Measurements from ENCODE around the gene BCL11A. TPM values are rescaled to one million over a fixed set of nuclear protein-coding genes. Genes with fewer than 3 reads are reported as not detected.

Gene BCL11A
- total RNA-seq, 2 experiments from 2014 or later: not detected

DNA sequence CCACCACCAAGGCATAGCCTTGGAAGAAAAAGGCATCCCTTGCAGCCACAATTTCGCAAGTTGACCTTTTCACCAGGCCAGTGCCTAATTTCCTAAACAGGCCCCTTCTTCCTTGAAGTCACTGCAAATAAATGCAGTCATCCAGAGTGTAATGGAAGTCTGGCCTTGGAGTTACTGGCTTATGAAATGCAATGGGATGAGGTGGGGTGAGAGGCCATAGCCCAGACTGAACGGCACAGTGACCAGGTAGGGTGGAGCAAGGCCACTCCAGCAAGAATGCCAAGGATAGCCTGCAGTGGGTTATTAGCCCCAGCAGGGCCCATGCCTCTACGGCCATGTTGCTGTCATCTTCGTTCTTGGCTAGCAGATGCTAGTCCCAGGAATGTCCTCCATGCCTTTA is 68.4 kb downstream of the BCL11A start:
- Mint-ChIP-seq H3K27ac (no peak overlapping the region), H3K4me1 (no peaks in the 10 kb centered on the region), H3K27me3 (peaks cover 35% of the 10 kb centered on the region), H3K4me3 (no peak overlapping the region), H3K36me3 (no peaks in the 10 kb centered on the region), H3K9me3 (ENCODE audit: low read depth) (no peaks in the 10 kb centered on the region)
- DNase-seq (no peak), ATAC-seq (no peak)
- CTCF ChIA-PET: no interaction called here

DNA sequence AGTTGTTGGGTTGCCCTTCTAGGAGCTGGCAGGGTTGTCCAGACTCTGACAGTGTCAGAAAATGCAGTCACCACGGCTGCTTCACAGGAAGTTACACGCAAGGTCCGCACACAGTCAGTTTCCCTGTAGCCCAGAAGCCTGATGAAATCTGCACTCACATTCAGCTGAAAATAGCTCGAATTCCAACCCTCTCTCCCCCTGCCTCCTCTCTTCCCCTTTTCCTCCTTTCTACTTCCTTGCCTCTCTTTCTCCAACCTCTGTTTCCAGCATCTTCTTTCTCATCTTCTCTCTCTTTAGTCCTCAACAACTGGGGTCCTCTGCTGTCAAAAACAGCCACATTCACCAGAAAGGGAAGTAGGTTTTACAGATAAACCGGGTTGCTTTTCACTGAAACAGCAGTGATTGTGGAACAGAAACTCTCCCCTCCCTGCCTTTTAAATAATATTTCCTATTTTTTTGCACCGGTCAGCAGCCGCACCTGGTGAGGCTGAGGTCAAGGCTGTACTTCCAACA is 69.3 kb downstream of the BCL11A start:
- no peak for ATAC-seq
- CTCF ChIA-PET: no interaction called here
- Mint-ChIP-seq H3K27me3 (peaks cover 35% of the 10 kb centered on the region), H3K27ac (no peak overlapping the region), H3K36me3 (no peaks in the 10 kb centered on the region), H3K9me3 (ENCODE audit: low read depth) (no peaks in the 10 kb centered on the region), H3K4me3 (no peak overlapping the region), H3K4me1 (no peaks in the 10 kb centered on the region)
- DNase-seq: no peak

DNA sequence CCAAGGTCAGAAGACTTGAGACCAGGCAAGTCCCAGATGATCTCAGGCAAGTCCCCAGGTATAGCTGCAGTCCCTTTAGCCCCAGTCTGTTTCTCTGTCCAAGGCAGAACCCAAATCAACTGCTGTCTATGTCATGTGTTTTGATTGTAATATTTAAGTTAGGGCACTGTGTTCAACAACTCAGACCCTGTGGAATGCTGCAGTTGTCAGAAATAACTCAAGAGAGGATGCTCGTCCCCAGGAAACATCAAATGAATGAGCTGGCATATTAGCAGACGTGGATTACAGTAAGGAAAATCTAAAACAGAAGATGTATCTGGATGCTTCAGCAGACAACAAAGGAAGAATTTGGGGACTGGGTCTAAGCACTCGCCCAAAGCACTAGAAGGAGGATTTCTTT is 70.1 kb downstream of the BCL11A start:
- Mint-ChIP-seq H3K27ac (no peak overlapping the region), H3K27me3 (peaks cover 35% of the 10 kb centered on the region), H3K36me3 (no peaks in the 10 kb centered on the region), H3K4me3 (no peak overlapping the region), H3K4me1 (no peaks in the 10 kb centered on the region), H3K9me3 (ENCODE audit: low read depth) (no peaks in the 10 kb centered on the region)
- DNase-seq: no peak
- ATAC-seq: no peak
- CTCF ChIA-PET: no interaction called here

DNA sequence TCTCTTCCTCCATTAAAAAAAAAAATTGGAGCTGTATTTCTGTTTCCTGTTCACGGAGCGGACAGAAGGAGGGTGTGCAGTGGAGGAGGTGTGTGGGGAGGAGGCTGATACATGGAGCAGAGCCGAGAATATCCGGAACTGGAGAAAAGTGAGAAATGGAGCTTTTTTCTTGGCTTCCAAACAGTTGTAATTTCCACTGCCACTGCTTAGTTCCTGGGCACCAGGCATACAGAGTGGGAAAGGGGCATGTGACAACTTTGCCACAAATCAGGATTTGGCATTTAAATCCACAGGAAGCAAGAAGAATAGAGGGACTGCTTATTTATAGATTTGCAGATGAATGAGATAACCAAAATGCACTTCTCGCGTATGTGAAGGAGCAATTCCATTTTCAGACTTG is 71.2 kb downstream of the BCL11A start:
- Mint-ChIP-seq H3K4me1 (no peaks in the 10 kb centered on the region), H3K27ac (no peak overlapping the region), H3K27me3 (peaks cover 32% of the 10 kb centered on the region), H3K9me3 (ENCODE audit: low read depth) (no peaks in the 10 kb centered on the region), H3K4me3 (no peak overlapping the region), H3K36me3 (no peaks in the 10 kb centered on the region)
- ATAC-seq (no peak), DNase-seq (no peak)
- CTCF ChIA-PET: no interaction called here

DNA sequence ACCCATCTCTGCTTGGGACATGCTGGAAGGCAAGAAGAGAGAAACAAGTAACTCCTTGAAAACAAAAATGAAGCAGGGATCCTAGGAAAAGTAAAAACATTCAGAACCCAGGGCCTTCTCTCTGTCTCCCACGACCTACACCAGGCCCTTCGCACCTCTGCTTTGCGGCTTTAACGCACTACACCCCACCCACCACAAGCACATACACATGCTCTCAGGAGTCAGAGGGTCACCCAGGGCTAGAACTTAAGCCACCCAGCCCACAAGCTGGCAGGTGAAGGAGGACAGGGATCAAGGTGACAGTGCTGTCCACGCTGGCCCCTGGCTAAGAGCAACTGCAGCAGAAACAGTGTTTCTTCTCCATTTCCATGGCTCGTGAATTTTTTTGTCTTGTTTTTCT is 72.2 kb downstream of the BCL11A start:
- Mint-ChIP-seq H3K4me1 (no peaks in the 10 kb centered on the region), H3K4me3 (no peak overlapping the region), H3K36me3 (no peaks in the 10 kb centered on the region), H3K27me3 (peaks cover 32% of the 10 kb centered on the region), H3K27ac (no peak overlapping the region), H3K9me3 (ENCODE audit: low read depth) (no peaks in the 10 kb centered on the region)
- ATAC-seq (no peak), DNase-seq (no peak)
- CTCF ChIA-PET: no interaction called here

DNA sequence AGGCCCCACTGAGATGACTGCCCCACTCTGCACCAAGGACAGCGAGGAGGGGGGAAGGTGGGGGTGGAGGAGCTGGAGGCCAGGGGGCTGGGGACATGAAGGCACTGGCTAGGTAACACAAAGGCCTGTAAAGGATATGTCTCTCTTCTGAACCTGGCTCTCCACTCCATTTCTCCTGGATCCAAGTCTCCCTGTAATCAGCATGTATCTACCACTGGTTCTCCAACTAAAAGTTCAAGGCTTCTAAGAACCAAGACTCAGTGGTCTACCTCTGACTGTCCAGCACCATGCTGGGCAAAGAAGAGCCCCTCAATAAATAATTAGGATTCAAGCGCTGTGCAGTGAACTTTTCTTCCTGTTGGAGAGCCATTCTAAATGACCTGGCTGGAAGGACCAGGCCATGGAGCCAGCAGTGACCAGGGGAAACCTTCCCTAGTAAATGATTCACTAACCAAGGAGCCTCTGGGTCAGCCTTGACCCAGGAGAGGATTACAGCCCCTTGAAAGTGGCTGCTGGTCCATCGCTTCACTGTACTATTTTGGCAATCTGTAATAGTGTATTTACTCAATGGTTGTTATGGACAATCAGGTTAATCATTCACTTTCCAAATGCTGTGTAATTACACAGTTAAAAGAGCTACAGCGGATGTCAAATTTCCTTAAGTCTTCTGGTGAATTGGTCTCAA is 73.2 kb downstream of the BCL11A start:
- H3K4me1 Mint-ChIP-seq: no peaks in the 10 kb centered on the region
- no peaks in the 10 kb centered on the region for H3K9me3 Mint-ChIP-seq (ENCODE audit: low read depth)
- H3K36me3 Mint-ChIP-seq: no peaks in the 10 kb centered on the region
- H3K4me3 Mint-ChIP-seq: no peak overlapping the region
- ATAC-seq (no peak), DNase-seq (no peak)
- peaks cover 27% of the 10 kb centered on the region for H3K27me3 Mint-ChIP-seq
- CTCF ChIA-PET: no interaction called here
- no peak overlapping the region for H3K27ac Mint-ChIP-seq

DNA sequence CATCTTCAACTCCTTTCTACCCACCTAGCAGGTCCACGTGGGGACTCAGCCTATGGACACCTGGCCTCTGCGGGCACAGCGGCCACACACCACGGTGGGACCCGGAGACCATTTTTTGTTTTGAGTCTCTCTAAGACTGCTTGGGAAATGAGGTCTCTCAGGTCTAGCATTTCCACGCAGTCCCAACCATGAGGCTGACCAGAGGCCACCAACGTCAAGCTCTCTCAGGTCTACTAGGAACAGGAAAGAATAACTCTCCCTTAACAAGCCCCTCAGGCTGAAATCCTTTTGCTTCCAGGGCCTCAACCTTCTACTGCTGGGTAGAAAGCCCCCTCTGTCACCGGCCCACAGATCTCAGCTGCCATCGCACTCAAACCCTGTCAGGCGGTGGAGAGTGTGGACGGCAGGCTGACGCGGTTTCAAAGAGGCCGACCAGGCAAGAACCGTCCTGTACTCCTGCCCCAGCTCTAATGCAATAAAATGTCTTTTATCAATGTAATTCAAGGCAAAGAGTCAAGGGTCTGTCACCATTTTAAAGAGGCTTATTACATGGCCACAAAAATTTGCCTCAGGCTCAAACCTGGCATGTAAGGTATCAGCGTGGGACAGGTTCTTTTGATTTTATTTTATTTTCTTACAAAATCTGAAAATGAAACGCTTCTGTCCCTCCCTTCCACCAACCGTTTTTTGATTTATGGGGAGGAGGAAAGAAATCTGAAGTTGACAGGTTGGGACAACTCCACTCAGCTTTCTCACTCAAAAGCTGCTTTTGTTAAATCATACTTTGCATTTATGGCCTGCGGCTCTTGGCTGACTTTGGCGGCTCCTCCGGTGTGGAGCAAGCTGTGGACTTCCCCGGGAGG is 74.0 kb downstream of the BCL11A start:
- H3K27ac Mint-ChIP-seq: no peak overlapping the region
- CTCF ChIA-PET: no interaction called here
- peaks cover 28% of the 10 kb centered on the region for H3K27me3 Mint-ChIP-seq
- no peak overlapping the region for H3K4me3 Mint-ChIP-seq
- no peaks in the 10 kb centered on the region for H3K4me1 Mint-ChIP-seq
- no peaks in the 10 kb centered on the region for H3K36me3 Mint-ChIP-seq
- no peaks in the 10 kb centered on the region for H3K9me3 Mint-ChIP-seq (ENCODE audit: low read depth)
- ATAC-seq (no peak), DNase-seq (no peak)

DNA sequence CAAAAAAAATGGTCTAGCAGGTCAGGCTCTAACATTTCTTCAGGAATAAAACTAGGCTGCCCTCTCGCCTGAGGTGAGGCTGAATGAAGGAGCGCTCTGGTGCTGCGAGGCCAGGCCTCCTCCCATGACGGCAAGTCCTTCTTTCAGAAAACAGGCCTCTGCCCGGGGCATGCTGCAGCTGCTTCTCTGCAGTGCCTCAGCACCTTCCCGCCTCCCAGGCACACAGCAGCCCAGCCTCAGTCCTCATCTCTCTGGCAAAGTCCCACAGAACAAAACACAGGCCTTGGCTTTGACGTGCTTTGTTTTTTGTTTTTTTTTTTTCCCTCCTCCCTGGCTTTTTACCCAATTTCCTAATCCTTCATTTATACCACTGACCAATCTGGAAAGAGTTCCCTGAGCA is 74.8 kb downstream of the BCL11A start:
- H3K4me3 Mint-ChIP-seq: no peak overlapping the region
- CTCF ChIA-PET: no interaction called here
- no peaks in the 10 kb centered on the region for H3K9me3 Mint-ChIP-seq (ENCODE audit: low read depth)
- H3K4me1 Mint-ChIP-seq: no peaks in the 10 kb centered on the region
- no peaks in the 10 kb centered on the region for H3K36me3 Mint-ChIP-seq
- peaks cover 20% of the 10 kb centered on the region for H3K27me3 Mint-ChIP-seq
- ATAC-seq (no peak), DNase-seq (no peak)
- no peak overlapping the region for H3K27ac Mint-ChIP-seq

DNA sequence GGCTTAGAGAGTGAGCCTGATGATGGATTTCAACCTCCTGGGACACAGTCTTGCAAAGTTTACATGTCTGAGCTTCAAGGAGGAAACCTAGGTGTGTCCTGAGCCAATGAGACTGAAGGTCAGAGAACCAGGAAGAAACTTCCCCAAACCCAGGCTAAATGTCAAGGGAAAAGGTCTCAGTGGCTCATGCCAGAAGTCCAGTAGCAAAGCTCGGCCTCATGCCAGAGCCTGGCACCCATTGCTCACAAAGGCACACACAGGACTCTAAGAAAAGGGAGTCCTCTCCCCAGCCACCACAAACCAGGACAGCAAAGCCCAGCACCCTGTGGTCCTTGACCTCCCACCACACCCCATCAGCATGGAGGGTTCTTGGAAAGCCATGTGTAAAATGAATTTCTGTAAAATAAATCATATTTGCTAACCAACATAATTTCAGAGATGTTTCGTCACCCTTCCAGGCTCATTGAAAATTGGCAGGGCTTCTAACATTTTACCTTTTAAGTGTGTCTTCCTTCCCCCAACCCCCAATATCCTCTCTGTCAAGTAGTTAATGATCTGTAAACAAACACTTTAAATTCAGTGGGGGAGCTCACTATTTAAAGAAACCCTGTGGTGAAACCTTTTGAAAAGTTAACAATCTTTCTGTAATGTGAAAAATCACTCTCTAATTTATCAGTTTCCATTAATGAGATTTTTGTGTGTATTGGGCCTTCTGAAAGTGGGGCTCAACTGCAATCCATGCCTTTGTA is 77.1 kb downstream of the BCL11A start:
- Mint-ChIP-seq H3K4me1 (no peaks in the 10 kb centered on the region), H3K27ac (no peak overlapping the region), H3K27me3 (peaks cover 5% of the 10 kb centered on the region), H3K36me3 (no peaks in the 10 kb centered on the region), H3K4me3 (no peak overlapping the region), H3K9me3 (ENCODE audit: low read depth) (no peaks in the 10 kb centered on the region)
- ATAC-seq (no peak), DNase-seq (no peak)
- CTCF ChIA-PET: no interaction called here

DNA sequence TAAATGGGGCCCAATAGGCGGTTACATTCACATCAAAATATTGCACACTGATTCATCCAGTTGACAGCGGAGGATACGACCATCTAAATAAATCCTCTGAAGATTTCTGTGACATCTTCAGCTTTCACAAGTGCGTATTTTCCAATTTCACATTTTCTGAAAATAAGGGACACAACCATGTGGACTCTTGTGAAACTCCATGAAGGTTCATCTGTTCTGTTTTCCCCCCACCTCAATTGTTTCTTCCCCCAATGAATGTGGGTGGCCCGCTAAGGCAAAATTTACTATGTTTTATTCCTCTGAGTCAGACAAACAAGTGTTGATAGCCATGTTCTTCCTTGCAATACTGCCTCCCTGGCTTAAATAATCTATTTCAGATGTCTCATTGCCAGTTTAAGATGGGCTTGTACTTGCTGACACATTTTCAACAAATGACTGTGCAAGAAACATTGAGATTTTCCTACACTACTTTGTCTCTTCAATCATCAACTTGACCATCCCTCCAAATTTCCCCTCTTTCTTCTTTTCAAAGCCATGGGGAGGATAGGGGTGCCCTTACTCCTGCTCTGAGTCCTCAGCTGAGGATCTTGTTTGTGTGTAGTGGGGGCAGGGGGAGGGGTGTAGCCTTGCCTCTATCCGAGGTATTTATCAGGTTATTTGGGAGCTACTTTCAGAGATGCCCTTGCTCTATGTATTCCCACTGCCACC is 78.2 kb downstream of the BCL11A start:
- CTCF ChIA-PET: no interaction called here
- no peaks in the 10 kb centered on the region for H3K36me3 Mint-ChIP-seq
- H3K4me3 Mint-ChIP-seq: no peak overlapping the region
- no peaks in the 10 kb centered on the region for H3K4me1 Mint-ChIP-seq
- no peak for ATAC-seq
- no peak for DNase-seq
- H3K9me3 Mint-ChIP-seq (ENCODE audit: low read depth): no peaks in the 10 kb centered on the region
- no peak overlapping the region for H3K27ac Mint-ChIP-seq
- peaks cover 4% of the 10 kb centered on the region for H3K27me3 Mint-ChIP-seq

DNA sequence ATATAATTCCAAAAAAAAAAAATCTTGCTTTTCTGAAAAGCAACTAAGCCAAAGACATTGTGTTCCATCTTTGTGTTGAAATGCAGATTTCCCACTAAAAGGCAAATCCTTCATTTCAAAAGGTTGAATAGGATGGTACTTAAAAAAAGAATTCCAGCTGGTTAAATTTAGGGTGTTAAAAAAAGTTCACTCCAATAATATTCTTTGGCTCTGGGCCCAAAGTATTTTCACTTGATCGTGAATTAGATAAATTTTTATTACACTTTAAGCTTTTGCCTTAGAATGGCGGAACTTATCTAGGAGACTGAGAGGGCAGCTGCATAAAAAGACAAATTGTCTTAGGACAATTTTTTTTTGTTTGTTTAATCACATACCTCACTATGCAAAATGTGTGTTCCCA is 79.2 kb downstream of the BCL11A start:
- ATAC-seq (no peak), DNase-seq (no peak)
- no peaks in the 10 kb centered on the region for H3K36me3 Mint-ChIP-seq
- no peaks in the 10 kb centered on the region for H3K9me3 Mint-ChIP-seq (ENCODE audit: low read depth)
- CTCF ChIA-PET: no interaction called here
- H3K27me3 Mint-ChIP-seq: peaks cover 4% of the 10 kb centered on the region
- no peak overlapping the region for H3K4me3 Mint-ChIP-seq
- no peaks in the 10 kb centered on the region for H3K4me1 Mint-ChIP-seq
- no peak overlapping the region for H3K27ac Mint-ChIP-seq

DNA sequence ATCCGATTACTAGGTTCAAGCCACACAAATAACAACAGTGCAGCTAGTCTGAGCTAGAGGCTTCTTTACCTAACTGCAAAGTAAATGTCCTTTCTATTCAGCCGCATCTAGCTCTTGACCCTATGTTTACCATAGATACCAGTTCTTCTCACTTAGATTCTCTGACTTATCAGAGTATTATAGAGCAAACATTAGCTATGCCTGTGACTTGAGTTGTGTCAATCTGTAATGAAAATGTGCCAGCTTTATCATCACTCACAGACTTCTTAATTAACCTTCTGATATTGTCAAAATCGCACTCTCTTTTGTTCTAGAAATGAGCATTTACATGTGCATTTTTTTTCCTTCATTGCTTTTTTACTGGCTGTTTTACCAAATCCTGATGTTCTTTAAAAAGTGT is 79.9 kb downstream of the BCL11A start:
- no peak for ATAC-seq
- H3K36me3 Mint-ChIP-seq: no peaks in the 10 kb centered on the region
- no peaks in the 10 kb centered on the region for H3K4me1 Mint-ChIP-seq
- no peak overlapping the region for H3K4me3 Mint-ChIP-seq
- DNase-seq: no peak
- CTCF ChIA-PET: no interaction called here
- H3K27me3 Mint-ChIP-seq: peaks cover 4% of the 10 kb centered on the region
- H3K9me3 Mint-ChIP-seq (ENCODE audit: low read depth): no peaks in the 10 kb centered on the region
- no peak overlapping the region for H3K27ac Mint-ChIP-seq

DNA sequence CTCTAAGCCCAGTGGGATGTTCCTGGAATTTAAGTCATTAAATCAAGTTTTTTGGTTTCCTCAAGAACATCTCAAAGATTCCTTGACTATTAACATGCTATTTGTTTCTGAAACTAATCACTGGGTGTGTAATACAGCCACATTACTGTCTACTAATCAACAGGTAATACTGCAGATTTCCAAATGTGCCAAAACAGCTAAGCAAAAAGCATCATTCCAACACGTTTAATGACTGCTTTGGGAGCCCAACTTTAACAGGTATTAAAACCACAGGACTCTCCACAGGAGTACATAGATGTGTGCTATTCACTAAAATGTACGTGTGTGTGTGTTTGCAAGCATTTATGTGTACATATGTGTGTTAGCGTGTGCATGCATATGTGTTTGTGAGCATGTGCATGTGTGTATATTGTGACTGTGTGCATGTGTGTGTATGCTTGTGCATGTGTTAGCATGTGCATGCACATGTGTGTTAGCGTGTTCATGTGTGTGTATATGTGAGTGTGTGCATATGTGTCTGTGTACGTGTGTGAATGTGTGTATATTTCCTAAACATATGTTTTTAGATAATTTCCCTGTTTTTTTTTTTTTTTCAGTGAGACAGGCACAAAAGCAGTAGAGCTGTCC is 80.7 kb downstream of the BCL11A start:
- ATAC-seq: no peak
- H3K4me3 Mint-ChIP-seq: no peak overlapping the region
- no peak for DNase-seq
- no peaks in the 10 kb centered on the region for H3K9me3 Mint-ChIP-seq (ENCODE audit: low read depth)
- CTCF ChIA-PET: no interaction called here
- no peaks in the 10 kb centered on the region for H3K4me1 Mint-ChIP-seq
- peaks cover 4% of the 10 kb centered on the region for H3K27me3 Mint-ChIP-seq
- no peaks in the 10 kb centered on the region for H3K36me3 Mint-ChIP-seq
- no peak overlapping the region for H3K27ac Mint-ChIP-seq

Measured in activated CD8-positive, alpha-beta memory T cell treated with anti-CD3 and anti-CD28 coated beads, Interleukin-2, amount 10 ng/mL, durations not matched to agents 7 days and 5 days (primary cell).